ENCODE measurements around the gene KLHL7. TPM values are rescaled to one million over a fixed set of nuclear protein-coding genes. Genes with fewer than 3 reads are reported as not detected.
"Not testable (repeated sequence)": the region's sequence is repeated elsewhere in the genome, so short reads cannot be mapped to it uniquely, and the experiment has no call there.

The KLHL7 gene
- polyA plus RNA-seq, 6 donors from 2014 or later = 15.0 to 21.6 (median 17.1) TPM

DNA sequence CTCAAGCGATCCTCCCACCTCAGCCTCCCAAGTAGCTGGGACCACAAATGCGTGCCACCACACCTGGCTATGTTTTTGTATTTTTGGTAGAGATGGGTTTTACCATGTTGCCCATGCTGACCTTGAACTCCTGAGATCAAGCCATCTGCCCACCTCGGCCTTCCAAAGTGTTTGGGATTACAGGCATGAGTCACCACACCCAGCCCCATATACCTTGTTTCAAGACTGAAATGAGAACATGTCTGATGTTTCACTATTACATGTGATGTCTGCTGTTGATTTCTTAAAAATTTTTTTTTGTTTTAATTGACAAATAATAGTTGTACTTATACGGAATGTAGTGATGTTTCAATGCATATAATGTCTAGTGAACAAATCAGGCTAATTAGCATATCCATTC, 14.5 kb downstream of the KLHL7 start:
- H3K9me3 Mint-ChIP-seq = no peaks in the 10 kb centered on the region
- peaks cover 2 to 11% (median 9%) of the 10 kb centered on the region in 3 donors for H3K4me1 Mint-ChIP-seq
- no peak overlapping the region for H3K27ac Mint-ChIP-seq
- no peaks in the 10 kb centered on the region for H3K27me3 Mint-ChIP-seq
- DNase-seq (no peak), ATAC-seq (ENCODE audit: low read depth in 2 of 2) (no peak)
- peaks cover 0 to 10% of the 10 kb centered on the region in 2 donors for H3K36me3 Mint-ChIP-seq
- no peak overlapping the region for H3K4me3 Mint-ChIP-seq

DNA sequence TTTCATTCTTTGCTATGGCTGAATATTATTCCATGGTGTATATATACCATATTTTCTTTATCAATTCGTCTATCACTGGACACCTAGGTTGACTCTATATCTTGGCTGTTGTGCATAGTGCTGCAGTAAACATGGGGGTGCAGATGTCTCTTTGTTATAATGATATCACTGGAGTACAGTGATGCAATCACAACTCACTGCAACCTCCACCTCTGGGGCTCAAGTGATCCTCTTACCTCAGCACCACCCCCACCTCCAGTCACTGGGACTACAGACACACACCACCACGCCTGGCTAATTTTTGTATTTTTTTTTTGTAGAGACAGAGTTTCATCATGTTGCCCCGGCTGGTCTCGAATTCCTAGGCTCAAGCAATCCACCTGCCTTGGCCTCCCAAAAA, 15.6 kb downstream of the KLHL7 start:
- H3K4me3 Mint-ChIP-seq = no peak overlapping the region
- peaks cover 2 to 11% (median 9%) of the 10 kb centered on the region in 3 donors for H3K4me1 Mint-ChIP-seq
- no peak for ATAC-seq (ENCODE audit: low read depth in 2 of 2)
- no peak for DNase-seq
- H3K9me3 Mint-ChIP-seq = no peaks in the 10 kb centered on the region
- peaks cover 6 to 15% of the 10 kb centered on the region in 2 donors for H3K36me3 Mint-ChIP-seq
- H3K27me3 Mint-ChIP-seq = no peaks in the 10 kb centered on the region
- no peak overlapping the region for H3K27ac Mint-ChIP-seq

DNA sequence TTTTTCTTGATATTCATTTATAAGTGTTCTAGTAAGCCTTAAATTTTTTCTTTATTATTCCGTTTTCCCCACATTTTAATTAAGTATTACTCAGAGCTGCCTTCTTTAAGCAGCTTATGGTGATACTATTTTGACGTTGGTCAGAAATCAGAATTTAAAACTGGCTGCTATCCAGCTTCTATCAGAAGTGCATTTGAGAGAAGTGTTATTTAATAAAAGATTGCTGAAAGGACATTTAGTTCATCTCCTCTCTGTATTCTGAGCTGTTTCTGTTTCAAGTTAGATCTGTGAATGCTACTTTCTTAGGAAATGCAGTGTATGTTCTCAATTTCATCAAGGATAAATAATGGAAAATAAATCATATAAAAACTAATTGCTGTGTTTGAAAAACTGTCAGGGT, 17.4 kb downstream of the KLHL7 start:
- Mint-ChIP-seq H3K4me3 (no peak overlapping the region), H3K27ac (no peak overlapping the region), H3K36me3 (peaks cover 12 to 23% of the 10 kb centered on the region in 2 donors), H3K4me1 (peaks cover 0 to 9% (median 2%) of the 10 kb centered on the region in 3 donors), H3K27me3 (no peaks in the 10 kb centered on the region), H3K9me3 (no peaks in the 10 kb centered on the region)
- no peak for ATAC-seq (ENCODE audit: low read depth in 2 of 2)
- no peak for DNase-seq

DNA sequence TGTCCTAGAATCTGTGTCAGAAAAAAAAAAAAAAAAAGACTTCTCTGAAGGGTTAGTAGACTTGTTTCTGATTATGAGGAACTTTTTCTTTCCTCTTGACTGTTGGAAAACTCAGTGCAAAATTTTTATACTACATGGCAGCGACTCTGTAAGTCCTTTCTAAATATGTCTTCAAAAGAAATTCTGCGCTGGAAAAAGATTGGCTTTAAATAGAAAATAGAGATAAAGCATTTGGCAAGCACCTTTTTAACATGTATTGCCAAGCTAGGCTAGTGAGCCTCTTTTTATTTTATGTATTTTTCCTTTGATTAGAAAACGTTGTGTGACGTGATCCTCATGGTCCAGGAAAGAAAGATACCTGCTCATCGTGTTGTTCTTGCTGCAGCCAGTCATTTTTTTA, 17.9 kb downstream of the KLHL7 start:
- peaks cover 12 to 23% of the 10 kb centered on the region in 2 donors for H3K36me3 Mint-ChIP-seq
- H3K27me3 Mint-ChIP-seq = no peaks in the 10 kb centered on the region
- peaks cover 0 to 9% (median 2%) of the 10 kb centered on the region in 3 donors for H3K4me1 Mint-ChIP-seq
- ATAC-seq (ENCODE audit: low read depth in 2 of 2) (no peak), DNase-seq (no peak)
- H3K9me3 Mint-ChIP-seq = no peaks in the 10 kb centered on the region
- no peak overlapping the region for H3K4me3 Mint-ChIP-seq
- H3K27ac Mint-ChIP-seq = no peak overlapping the region

DNA sequence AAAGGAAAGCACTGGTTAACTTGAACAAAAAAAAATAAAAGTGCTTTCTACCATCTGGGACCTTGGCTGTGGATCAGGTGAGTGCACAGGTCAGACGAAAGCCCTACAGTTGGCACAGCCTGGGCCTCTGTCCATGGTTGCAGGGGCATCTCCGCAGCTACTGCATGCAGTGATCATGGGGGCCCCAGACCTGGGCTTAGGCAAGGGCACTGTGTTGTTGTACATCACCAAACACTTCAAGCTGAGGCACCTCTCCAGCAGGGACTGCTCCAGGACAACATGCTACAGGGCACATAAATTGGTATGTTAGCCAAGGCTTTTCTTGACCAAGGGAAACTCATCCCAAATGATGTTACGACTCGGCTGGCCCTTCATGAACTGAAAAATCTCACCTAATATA, 23.5 kb downstream of the KLHL7 start:
- ATAC-seq (ENCODE audit: low read depth in 2 of 2) = no peak

DNA sequence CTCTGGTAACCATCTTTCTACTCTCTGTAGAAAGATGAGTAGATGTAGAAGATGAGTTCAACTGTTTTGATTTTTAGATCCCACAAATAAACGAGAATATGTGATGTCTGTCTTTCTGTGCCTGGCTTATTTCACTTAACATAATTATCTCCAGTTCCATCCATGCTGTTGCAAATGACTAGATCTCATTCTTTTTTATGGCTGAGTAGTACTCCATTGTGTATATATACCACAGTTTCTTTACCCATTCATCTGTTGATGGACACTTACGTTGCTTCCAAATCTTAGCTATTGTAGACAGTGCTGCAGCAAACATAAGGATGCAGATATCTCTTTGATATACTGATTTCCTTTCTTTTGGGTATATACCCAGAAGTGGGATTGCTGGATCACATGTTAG, 26.2 kb downstream of the KLHL7 start:
- H3K9me3 Mint-ChIP-seq; H3K27ac Mint-ChIP-seq; DNase-seq; H3K4me1 Mint-ChIP-seq; H3K4me3 Mint-ChIP-seq; H3K27me3 Mint-ChIP-seq; ATAC-seq (ENCODE audit: low read depth in 2 of 2): not testable (repeated sequence)
- peaks cover 11 to 23% of the 10 kb centered on the region in 2 donors for H3K36me3 Mint-ChIP-seq

More for the DNA sequence above, 23.5 kb downstream of the KLHL7 start:
- H3K4me1 Mint-ChIP-seq = no peaks in the 10 kb centered on the region
- peaks cover 23 to 37% of the 10 kb centered on the region in 2 donors for H3K36me3 Mint-ChIP-seq
- no peak for DNase-seq
- H3K27me3 Mint-ChIP-seq = no peaks in the 10 kb centered on the region
- H3K9me3 Mint-ChIP-seq = peaks cover 0 to 6% (median 4%) of the 10 kb centered on the region in 7 donors
- H3K4me3 Mint-ChIP-seq = no peak overlapping the region
- no peak overlapping the region for H3K27ac Mint-ChIP-seq

DNA sequence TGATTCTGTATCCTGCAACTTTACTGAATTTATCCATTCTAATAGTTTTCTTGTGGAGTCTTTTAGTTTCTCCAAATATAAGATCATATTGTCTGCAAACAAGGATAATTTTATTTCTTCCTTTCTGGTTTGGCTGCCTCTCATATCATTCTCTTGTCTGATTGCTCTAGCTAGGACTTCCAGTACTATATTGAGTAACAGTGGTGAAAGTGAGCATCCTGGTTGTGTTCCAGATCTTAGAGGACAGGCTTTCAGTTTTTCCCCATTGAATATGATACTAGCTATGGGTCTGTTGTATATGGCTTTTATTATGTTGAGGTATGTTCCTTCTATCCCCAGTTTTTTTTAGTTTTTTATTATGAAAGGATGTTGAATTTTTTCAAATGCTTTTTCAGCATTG, 28.2 kb downstream of the KLHL7 start:
- H3K9me3 Mint-ChIP-seq = peaks cover 0 to 6% (median 4%) of the 10 kb centered on the region in 7 donors
- H3K36me3 Mint-ChIP-seq = peaks cover 10 to 16% of the 10 kb centered on the region in 2 donors
- no peaks in the 10 kb centered on the region for H3K4me1 Mint-ChIP-seq
- no peak overlapping the region for H3K27ac Mint-ChIP-seq
- no peaks in the 10 kb centered on the region for H3K27me3 Mint-ChIP-seq
- DNase-seq = no peak
- no peak overlapping the region for H3K4me3 Mint-ChIP-seq
- no peak for ATAC-seq (ENCODE audit: low read depth in 2 of 2)

DNA sequence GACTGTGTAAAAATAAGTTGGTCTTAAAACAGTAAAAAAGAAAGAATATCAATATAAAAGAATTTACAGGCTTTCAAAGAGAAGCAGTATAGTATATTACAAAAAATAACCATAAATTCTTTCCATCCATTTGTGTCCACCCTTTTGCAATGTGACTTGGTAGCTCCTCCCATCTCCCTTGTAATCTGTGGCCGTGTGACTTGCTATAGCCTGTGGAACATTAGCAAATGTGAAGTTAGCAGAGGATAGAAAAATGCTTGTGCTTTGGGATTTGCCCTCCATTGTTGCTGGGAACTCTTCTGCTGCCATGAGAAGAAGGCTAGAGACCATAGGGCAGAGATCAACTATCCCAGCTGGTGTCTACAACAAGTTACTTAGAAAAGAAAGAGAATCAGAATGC, 30.2 kb downstream of the KLHL7 start:
- DNase-seq (no peak), ATAC-seq (ENCODE audit: low read depth in 2 of 2) (no peak)
- Mint-ChIP-seq H3K4me1 (no peaks in the 10 kb centered on the region), H3K27me3 (no peaks in the 10 kb centered on the region), H3K9me3 (peaks cover 0 to 6% (median 4%) of the 10 kb centered on the region in 7 donors), H3K36me3 (peaks cover 8 to 10% of the 10 kb centered on the region in 2 donors), H3K4me3 (no peak overlapping the region), H3K27ac (peak overlapping the region in 1 of 6 donors; percentile 58)

DNA sequence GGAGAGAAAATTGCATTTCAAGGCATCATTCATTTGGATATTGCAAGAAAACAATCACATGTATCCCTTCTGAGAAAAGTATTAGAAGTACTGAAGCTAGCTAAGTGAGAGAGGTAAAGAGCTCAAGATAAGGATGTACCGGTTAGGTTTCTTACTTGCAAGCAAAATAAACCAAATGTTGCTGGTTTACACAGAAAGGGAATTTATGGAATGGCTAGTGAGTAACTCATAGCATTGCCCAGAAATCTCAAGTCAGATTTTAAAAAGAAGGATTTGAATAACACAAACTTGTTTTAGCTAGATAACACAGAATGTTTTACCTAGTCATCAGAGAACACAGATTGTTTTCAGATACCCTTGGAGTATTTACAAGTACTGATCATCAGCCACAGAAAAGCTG, 30.6 kb downstream of the KLHL7 start:
- no peaks in the 10 kb centered on the region for H3K27me3 Mint-ChIP-seq
- H3K9me3 Mint-ChIP-seq = peaks cover 0 to 6% (median 4%) of the 10 kb centered on the region in 7 donors
- no peak for DNase-seq
- H3K4me1 Mint-ChIP-seq = no peaks in the 10 kb centered on the region
- H3K36me3 Mint-ChIP-seq = peaks cover 10 to 15% of the 10 kb centered on the region in 2 donors
- H3K27ac Mint-ChIP-seq = peak overlapping the region in 1 of 6 donors; percentile 49
- ATAC-seq (ENCODE audit: low read depth in 2 of 2) = no peak
- H3K4me3 Mint-ChIP-seq = no peak overlapping the region

DNA sequence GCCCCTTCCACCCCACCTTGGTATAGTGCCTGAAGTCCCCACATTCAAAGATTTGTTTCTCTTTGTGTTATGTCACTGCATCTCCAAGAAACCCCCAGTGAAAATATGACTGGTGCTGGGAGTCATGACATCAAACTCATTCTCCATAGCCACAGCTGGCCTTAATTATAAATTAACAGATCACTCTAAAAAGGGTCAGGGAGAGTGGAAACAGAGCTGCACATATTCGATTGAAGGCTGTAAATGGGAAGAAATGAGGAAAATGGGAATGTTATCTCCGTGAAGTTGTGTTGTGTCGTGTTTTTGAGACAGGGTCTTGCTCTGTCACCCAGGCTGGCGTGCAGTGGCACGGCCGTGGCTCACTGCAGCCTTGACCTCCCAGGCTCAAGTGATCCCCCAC, 52.1 kb downstream of the KLHL7 start:
- no peaks in the 10 kb centered on the region for H3K9me3 Mint-ChIP-seq

DNA sequence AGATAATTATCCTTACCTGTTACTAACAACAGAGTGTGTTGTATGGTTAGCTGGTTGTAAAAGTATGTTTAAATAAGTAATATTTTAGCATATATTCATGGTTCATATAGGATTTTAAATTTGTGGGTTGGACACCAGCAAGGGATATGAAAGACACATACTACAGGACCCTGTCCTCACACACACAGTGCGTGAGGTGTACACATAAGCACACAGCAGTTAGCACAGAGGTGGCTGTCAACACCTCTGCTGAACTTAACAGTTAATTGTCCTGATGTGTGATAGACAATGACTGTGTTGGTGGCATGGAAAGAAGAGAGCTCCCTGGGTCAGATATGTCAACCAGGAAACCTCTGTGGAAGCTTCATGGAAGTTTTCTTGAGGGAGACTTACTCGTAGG, 53.0 kb downstream of the KLHL7 start:
- Mint-ChIP-seq H3K36me3 (peaks cover 0 to 7% of the 10 kb centered on the region in 2 donors), H3K4me3 (peak overlapping the region in 1 of 8 donors; percentile 72), H3K4me1 (no peaks in the 10 kb centered on the region), H3K27me3 (no peaks in the 10 kb centered on the region), H3K9me3 (no peaks in the 10 kb centered on the region), H3K27ac (no peak overlapping the region)
- DNase-seq = no peak
- no peak for ATAC-seq (ENCODE audit: low read depth in 2 of 2)

More for the DNA sequence above, 52.1 kb downstream of the KLHL7 start:
- Mint-ChIP-seq H3K4me3 (no peak overlapping the region), H3K27me3 (no peaks in the 10 kb centered on the region), H3K27ac (no peak overlapping the region), H3K4me1 (no peaks in the 10 kb centered on the region), H3K36me3 (peaks cover 0 to 10% of the 10 kb centered on the region in 2 donors)
- DNase-seq = no peak
- ATAC-seq (ENCODE audit: low read depth in 2 of 2) = no peak

DNA sequence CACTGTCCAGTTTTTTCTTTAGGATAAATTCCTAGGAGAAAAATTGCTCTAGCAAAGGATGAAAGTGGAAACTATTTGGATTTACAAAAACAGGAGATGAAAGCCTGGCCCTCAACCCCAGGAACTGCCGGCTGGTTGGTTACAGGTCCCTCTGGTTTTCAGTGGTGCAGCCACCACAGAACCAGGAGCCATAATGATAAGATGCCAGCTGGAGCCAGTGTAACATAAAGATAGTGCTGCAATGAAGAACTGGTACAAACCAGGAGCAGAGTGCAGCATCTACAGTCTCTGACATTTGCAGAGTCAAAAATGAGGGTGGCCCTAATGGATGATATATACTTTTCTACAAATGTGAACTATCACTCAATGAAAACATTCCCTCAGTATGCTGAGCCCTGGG, 55.9 kb downstream of the KLHL7 start:
- no peaks in the 10 kb centered on the region for H3K27me3 Mint-ChIP-seq
- no peak overlapping the region for H3K27ac Mint-ChIP-seq
- H3K36me3 Mint-ChIP-seq = peaks cover 0 to 7% of the 10 kb centered on the region in 2 donors
- DNase-seq (no peak), ATAC-seq (ENCODE audit: low read depth in 2 of 2) (no peak)
- no peaks in the 10 kb centered on the region for H3K4me1 Mint-ChIP-seq
- no peak overlapping the region for H3K4me3 Mint-ChIP-seq
- no peaks in the 10 kb centered on the region for H3K9me3 Mint-ChIP-seq

DNA sequence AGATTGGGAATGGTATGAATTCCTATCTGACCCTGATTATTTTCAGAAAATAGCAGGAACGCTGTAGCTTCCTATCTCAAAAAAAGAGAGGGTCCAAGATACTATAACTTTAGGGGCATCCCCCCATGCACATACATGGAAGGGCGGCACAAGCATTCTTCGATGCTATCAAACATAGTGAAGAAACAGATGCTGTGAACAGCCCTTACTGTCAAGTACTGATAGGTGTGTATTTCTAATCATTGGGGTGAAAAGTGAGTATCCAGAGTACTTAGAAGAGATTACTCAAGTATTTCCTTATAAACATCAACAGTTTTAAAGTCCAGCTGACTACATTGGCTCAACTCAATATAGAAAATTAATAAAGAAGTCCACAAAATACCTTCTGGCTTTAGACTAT, 59.3 kb downstream of the KLHL7 start:
- no peaks in the 10 kb centered on the region for H3K36me3 Mint-ChIP-seq
- no peak overlapping the region for H3K27ac Mint-ChIP-seq
- no peak overlapping the region for H3K4me3 Mint-ChIP-seq
- DNase-seq (no peak), ATAC-seq (ENCODE audit: low read depth in 2 of 2) (no peak)
- H3K9me3 Mint-ChIP-seq = no peaks in the 10 kb centered on the region
- no peaks in the 10 kb centered on the region for H3K27me3 Mint-ChIP-seq
- no peaks in the 10 kb centered on the region for H3K4me1 Mint-ChIP-seq

DNA sequence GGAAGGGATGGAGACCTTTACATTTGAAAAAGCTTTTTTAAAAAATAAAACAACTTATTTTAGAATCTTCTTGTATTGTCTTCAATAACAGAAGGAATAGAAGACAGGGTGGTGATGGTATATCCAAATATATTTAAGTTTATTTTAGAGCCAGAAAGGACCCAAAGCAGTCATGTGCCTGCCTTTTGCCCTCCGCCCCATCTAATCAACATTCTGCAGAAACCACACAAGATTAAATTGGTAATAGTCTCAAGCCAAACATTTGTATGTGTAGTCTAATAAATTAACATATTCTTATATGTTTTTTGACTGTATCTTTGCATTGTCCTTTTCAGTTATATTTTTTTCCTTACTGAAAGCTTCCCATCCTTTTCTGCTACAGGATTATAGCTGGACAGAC, 59.7 kb downstream of the KLHL7 start:
- H3K4me3 Mint-ChIP-seq = no peak overlapping the region
- no peak for DNase-seq
- no peak overlapping the region for H3K27ac Mint-ChIP-seq
- H3K36me3 Mint-ChIP-seq = no peaks in the 10 kb centered on the region
- H3K27me3 Mint-ChIP-seq = no peaks in the 10 kb centered on the region
- H3K9me3 Mint-ChIP-seq = no peaks in the 10 kb centered on the region
- ATAC-seq (ENCODE audit: low read depth in 2 of 2) = no peak
- no peaks in the 10 kb centered on the region for H3K4me1 Mint-ChIP-seq

DNA sequence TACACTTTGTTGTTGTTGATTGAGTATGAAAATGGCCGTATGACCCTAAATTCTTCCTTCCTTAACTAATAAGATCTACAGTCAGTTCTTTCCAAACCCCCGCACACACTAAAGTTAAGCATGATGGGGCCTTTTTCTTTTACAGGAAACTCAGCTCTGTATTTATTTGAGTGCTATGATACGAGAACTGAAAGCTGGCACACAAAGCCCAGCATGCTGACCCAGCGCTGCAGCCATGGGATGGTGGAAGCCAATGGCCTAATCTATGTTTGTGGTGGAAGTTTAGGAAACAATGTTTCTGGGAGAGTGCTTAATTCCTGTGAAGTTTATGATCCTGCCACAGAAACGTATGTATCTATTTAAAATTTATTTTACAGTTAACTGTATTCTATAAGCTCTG, 62.1 kb downstream of the KLHL7 start:
- H3K4me3 Mint-ChIP-seq = no peak overlapping the region
- ATAC-seq (ENCODE audit: low read depth in 2 of 2) (no peak), DNase-seq (no peak)
- no peak overlapping the region for H3K27ac Mint-ChIP-seq
- H3K4me1 Mint-ChIP-seq = no peaks in the 10 kb centered on the region
- no peaks in the 10 kb centered on the region for H3K9me3 Mint-ChIP-seq
- no peaks in the 10 kb centered on the region for H3K27me3 Mint-ChIP-seq
- peaks cover 0 to 5% of the 10 kb centered on the region in 2 donors for H3K36me3 Mint-ChIP-seq
